Chondrocyte (in vitro differentiated cells): Measurements from ENCODE around the gene C3orf52. TPM values are rescaled to one million over a fixed set of nuclear protein-coding genes. Genes with fewer than 3 reads are reported as not detected.
A peak's percentile ranks its signal among the peaks of the same experiment; 100 is the strongest.

Experiments used
- DNase-seq: peaks from one replicate; pipeline ENCODE4 v3.0.0; 2021; ENCODE audit warnings: mixed read lengths, low spot score
- H3K27ac Mint-ChIP-seq: one replicate; pipeline ENCODE4 v1.8.0; 2021; ENCODE audit warnings: mild to moderate bottlenecking, moderate library complexity, mixed read lengths; ENCODE audit not compliant: unreplicated experiment
- H3K27me3 Mint-ChIP-seq: 2 replicates; pipeline ENCODE4 v1.8.0; 2021; ENCODE audit warnings: low read depth, mixed read lengths
- H3K36me3 Mint-ChIP-seq: 2 replicates; pipeline ENCODE4 v1.8.0; 2021; ENCODE audit warnings: low read depth, mixed read lengths
- H3K4me1 Mint-ChIP-seq: 2 replicates; pipeline ENCODE4 v1.8.0; 2021; ENCODE audit warnings: low read depth, mild to moderate bottlenecking, mixed read lengths
- H3K4me3 Mint-ChIP-seq: one replicate; pipeline ENCODE4 v1.8.0; 2021; ENCODE audit warnings: mild to moderate bottlenecking, moderate library complexity, mixed read lengths; ENCODE audit not compliant: unreplicated experiment
- H3K9me3 Mint-ChIP-seq: 2 replicates; pipeline ENCODE4 v1.8.0; 2021; ENCODE audit warnings: low read depth, mixed read lengths
- CTCF ChIP-seq: fragments of 200-600 bp; sonication (generic); IDR thresholded peaks from 2 replicates; pipeline ENCODE4 v1.5.0; 2021; ENCODE audit warnings: antibody characterized with exemption, mild to moderate bottlenecking, moderate library complexity
- total RNA-seq: library from RNA; stranded (reverse); gene quantifications from 3 replicates; pipeline ENCODE4 v1.2.1, GENCODE V29; 2021

The C3orf52 gene
- total RNA-seq, 1 donor from 2014 or later = 4.3 TPM

GRCh38 chr3:112092496-112093179 lies 6.4 kb downstream of the C3orf52 start:
- Mint-ChIP-seq H3K4me1 (peaks cover 51% of the 10 kb centered on the region), H3K9me3 (no peaks in the 10 kb centered on the region), H3K4me3 (peak overlapping the region; percentile 43), H3K27me3 (no peaks in the 10 kb centered on the region), H3K27ac (peak overlapping the region; percentile 73), H3K36me3 (no peaks in the 10 kb centered on the region)
- no peak for DNase-seq
- no peak for TF ChIP-seq CTCF

DNA sequence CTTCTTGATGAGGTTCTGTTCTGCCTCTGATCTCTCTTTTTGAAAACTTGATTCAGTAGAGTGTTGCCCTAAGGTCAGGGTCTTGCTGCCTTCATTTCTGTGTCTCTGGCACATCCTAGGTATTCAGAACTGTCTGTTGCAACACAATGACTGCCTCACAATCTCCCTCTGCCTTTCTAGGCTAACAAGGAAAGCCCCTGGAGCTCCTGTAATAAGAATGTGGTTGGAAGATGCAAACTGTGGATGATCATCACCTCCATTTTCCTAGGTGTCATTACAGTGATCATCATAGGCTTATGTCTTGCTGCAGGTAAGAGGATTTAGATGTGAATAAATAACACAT lies 7.0 kb downstream of the C3orf52 start:
- no peak for DNase-seq
- no peak for TF ChIP-seq CTCF
- peak overlapping the region; percentile 73 for H3K27ac Mint-ChIP-seq
- no peak overlapping the region for H3K4me3 Mint-ChIP-seq
- H3K27me3 Mint-ChIP-seq = no peaks in the 10 kb centered on the region
- H3K4me1 Mint-ChIP-seq = peaks cover 51% of the 10 kb centered on the region
- no peaks in the 10 kb centered on the region for H3K9me3 Mint-ChIP-seq
- H3K36me3 Mint-ChIP-seq = no peaks in the 10 kb centered on the region

DNA sequence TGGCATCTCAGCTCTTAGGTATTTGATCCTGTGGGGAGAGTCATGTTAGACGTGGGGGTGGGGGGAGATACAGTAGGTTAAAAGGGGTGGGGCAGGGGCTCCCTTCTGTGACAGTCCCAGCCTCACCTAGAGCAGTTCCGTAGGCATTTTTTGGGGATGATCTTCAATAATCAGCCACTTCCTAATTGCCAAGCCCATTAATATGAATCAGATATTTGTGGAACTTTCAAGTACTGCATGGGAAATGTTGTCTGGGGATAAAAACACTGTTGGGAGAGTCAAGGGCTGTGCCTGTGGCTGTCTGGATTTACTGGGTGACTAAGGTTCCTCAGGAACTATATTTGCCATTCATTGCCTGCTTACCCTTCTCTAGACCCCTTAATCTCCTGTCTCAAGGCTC lies 9.5 kb downstream of the C3orf52 start:
- peaks cover 2% of the 10 kb centered on the region for H3K36me3 Mint-ChIP-seq
- TF ChIP-seq CTCF = no peak
- no peaks in the 10 kb centered on the region for H3K9me3 Mint-ChIP-seq
- H3K27ac Mint-ChIP-seq = peak overlapping the region; percentile 56
- H3K4me1 Mint-ChIP-seq = peaks cover 56% of the 10 kb centered on the region
- no peaks in the 10 kb centered on the region for H3K27me3 Mint-ChIP-seq
- no peak overlapping the region for H3K4me3 Mint-ChIP-seq
- no peak for DNase-seq

DNA sequence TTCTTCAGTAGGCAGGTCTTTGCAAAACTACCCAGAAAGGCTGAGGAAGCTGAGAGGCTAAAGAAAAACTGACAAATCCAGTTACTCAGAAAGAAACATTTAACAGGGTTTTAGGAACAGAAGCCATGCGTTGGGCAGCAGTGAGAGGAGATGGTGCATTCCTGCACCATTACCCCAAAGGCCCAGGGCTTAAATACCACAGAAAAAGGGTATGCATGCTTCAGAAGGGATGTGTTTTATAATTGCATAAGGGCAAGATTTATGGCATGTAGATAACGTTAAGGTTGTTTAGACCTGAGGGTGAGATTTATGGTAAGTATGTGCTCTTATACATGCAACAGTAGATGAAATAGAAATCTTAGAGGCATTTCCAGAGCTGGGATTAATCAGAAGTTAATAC lies 10.0 kb downstream of the C3orf52 start:
- Mint-ChIP-seq H3K27ac (peak overlapping the region; percentile 45), H3K4me3 (no peak overlapping the region), H3K36me3 (peaks cover 2% of the 10 kb centered on the region), H3K9me3 (no peaks in the 10 kb centered on the region), H3K4me1 (peaks cover 52% of the 10 kb centered on the region), H3K27me3 (no peaks in the 10 kb centered on the region)
- no peak for TF ChIP-seq CTCF
- no peak for DNase-seq

- Mint-ChIP-seq H3K27me3 (no peaks in the 10 kb centered on the region), H3K27ac (peak overlapping the region; percentile 92), H3K4me1 (peaks cover 53% of the 10 kb centered on the region), H3K36me3 (peaks cover 2% of the 10 kb centered on the region), H3K4me3 (peak overlapping the region; percentile 31), H3K9me3 (no peaks in the 10 kb centered on the region)
- DNase-seq = no peak
- no peak for TF ChIP-seq CTCF
These were observed 11.2 kb downstream of the C3orf52 start for GRCh38 chr3:112097378-112097777.
